GM12801 (cell line): Measurements from ENCODE around the gene DNAI1.

Source experiments
- TF ChIP-seq, protein P1 (sequence below): IDR thresholded peaks from one replicate; pipeline ENCODE4 v1.5.1; 2011; ENCODE audit warnings: control low read depth; ENCODE audit not compliant: insufficient read length; ENCODE audit errors: extremely low read depth

The DNAI1 gene

DNA sequence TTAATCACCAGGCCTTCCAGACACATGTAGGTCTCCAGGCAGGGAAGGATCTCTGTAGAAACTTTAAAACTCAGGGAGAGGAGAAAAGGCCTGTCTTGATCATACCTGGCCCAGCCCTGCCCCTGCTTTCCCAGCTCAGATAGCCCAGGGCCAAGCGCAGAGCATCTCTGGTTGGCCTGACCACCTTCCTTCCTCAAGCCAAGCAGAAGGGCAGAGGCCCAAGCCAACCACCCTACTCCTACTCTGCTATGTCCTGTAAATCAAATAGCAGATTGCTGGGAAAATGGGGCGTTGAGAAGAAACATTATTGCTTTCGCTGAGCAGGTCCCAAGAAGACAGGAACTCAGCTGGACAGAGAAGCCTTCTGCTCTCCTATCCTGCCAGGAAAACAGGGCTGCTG is 49.9 kb downstream of the DNAI1 start:
- TF ChIP-seq, protein P1, sequence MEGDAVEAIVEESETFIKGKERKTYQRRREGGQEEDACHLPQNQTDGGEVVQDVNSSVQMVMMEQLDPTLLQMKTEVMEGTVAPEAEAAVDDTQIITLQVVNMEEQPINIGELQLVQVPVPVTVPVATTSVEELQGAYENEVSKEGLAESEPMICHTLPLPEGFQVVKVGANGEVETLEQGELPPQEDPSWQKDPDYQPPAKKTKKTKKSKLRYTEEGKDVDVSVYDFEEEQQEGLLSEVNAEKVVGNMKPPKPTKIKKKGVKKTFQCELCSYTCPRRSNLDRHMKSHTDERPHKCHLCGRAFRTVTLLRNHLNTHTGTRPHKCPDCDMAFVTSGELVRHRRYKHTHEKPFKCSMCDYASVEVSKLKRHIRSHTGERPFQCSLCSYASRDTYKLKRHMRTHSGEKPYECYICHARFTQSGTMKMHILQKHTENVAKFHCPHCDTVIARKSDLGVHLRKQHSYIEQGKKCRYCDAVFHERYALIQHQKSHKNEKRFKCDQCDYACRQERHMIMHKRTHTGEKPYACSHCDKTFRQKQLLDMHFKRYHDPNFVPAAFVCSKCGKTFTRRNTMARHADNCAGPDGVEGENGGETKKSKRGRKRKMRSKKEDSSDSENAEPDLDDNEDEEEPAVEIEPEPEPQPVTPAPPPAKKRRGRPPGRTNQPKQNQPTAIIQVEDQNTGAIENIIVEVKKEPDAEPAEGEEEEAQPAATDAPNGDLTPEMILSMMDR: no peak

DNA sequence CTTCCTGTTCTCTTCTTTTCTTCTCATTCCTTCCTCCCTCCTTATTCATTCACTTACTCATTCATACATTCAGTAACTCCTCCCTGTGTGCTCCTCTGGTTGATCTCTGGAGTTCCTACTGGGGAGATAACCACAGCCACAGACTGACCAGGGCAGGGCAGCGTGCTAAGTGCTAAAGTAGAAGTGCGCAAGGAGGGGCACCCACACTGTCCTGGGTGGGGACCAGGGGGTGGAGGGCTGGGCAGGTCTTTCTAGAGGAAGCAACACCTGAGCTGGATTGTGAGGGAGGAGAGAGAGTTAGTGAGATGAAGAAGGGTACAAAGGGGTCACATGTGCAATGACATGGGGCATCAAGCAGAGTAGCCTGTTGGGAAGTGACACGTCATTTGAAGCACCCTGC is 50.3 kb downstream of the DNAI1 start:
- TF ChIP-seq, protein P1: no peak

DNA sequence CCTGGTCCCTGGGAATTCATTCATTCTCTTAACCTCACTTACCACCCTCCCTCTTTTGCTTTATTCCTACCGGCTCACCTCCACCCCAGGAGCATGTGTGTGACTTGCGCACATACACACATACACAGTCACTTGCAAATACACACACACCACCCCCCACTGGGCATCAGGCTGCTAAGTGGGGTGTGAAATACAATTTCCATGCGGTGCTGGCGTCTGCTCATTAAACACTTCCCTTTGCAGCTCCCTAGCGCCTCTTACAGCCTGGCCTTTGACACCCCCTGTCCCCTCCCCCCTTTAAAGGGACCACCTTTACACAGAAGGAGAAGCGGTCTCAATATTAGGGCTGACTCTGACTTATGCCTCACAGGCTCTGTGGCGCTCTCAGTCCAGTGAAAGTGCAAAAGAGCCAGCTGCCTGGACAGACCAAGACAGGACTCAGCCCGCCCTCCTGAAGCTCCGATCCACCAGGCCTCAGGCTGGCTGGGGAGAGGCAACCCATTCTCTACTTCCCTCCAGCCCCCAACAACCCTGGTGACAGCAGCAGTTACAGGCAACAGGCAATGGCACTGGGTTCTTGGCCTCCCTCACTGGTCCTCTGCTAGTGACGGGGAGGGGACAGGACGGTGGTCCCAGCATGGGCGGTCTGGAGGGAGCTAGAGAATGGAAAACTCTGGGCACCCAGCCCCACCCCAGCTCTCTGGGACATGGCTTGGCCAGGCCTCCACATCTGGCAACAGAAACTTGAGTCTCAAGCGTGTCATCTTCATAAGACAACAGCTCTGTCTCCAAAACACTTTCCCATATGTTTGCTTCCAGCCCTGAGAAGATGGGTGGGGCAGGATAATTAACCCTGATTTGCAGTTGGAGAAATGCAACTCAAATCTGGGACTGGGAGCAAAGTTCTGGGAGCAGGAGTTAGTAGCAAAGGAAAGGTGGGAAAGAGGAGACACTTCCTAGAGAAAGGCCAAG is 52.2 kb downstream of the DNAI1 start:
- TF ChIP-seq, protein P1: no peak

DNA sequence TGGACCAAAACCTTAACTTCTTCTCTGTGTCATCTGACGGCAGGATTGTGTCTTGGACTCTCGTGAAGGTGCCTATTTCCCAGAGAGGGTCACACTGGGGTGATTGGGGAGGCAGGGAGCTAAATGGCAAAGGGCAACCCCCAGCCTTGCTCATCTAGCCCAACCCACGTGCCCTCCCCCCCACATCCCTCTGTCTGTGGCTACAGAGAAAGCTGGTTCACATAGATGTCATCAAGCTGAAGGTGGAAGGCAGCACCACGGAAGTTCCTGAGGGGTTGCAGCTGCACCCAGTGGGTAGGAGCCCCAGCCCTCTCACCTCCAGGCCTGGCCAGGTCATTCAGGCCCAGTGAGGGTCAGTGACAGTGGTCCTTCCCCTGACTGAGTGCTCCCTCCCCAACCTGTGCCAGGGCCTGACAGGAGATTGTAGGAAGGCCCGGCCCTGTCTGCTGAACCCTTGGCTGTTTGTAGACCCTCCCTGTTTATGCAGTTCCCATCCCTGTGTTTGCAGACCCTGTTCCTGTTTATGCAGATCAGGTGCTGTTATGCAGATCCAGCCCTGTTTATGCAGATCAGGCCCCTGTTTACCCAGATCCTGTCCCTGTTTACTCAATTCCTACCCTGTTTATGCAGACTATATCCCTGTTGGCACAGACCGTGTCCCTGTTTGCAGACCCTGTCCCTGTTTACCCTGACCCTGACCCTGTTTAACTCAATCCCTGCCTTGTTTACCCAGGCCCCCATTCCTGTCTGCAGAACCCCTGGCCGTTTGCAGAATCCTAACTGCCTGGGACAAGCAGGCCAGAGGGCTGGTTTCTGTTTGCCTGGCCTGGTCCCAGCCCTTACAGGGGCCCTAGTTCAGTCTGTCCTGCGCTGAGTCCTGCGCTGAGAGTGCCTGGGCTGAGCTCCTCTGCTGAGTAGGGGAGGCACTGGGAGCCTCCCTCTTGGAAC is 53.8 kb downstream of the DNAI1 start:
- TF ChIP-seq, protein P1: no peak

DNA sequence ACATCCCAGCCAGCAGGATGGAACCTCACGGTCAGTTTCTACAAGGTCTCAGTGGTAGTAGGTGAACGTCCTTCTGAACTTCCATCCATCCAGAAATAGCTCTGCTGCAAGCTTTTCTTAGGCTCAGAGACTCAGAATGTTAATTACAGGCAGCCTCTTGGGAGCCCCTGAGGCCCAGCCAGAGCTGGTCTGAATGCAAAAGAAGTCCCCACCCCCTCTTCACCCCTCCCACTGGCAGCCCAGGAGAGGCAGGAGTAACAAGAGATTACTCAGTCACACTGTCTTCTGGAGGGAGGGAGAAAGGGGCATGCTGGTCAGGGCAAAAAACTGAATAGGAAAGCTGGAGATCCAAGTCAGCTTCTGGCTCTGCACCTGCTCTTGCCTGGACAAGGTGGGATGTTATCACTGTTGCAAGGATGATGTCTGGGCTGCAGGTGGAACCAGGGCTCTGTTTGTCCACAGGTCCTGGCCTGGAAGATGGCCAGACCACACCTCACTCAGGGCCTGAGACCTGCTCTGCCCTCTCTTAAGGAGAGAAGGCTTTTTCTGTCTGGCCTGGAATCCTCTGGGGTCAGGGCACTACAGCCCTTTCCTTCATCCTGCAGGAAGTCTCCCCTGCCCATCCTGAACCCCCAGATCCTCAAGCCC is 55.1 kb downstream of the DNAI1 start:
- TF ChIP-seq, protein P1: no peak

DNA sequence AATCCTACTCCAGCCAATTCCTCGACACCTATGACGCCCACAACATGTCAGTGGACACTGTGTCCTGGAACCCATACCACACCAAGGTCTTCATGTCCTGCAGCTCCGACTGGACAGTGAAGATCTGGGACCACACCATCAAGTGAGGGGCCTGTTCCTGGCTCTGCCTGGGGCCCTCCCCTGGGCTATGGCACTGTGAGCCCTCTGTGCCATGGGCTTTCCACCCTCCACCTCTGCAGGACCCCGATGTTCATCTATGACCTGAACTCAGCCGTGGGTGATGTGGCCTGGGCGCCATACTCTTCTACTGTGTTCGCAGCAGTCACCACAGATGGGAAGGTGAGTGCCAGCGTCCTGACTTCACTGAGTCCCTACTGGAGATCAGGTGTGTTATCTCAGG is 55.8 kb downstream of the DNAI1 start:
- TF ChIP-seq, protein P1: no peak

DNA sequence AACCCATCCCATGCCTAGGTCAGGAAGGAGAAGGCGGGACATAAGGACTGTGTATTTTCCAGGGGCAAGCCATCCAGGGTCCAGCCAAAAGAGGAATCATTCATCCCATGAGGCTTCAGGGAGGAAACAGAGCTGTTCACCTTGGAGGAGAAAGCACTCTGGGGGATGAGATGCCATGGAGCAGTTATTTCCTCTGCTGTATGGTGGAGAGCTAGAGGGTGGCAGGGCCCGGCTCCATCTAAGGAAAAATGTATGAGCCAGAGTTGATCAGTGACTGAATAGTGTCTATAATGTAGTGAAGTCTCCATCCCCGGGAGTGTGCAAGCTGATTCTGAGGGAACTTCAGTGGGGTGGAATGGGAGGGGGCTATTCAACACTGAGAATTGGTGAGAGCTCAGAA is 56.2 kb downstream of the DNAI1 start:
- TF ChIP-seq, protein P1: no peak
